GM12878 (cell line): Measurements from ENCODE around the gene DSEL. TPM values are rescaled to one million over a fixed set of nuclear protein-coding genes. Genes with fewer than 3 reads are reported as not detected.

Experiments used
- ATAC-seq: fragments of 200-7000 bp; cut with Tn5 transposase; 3 replicates; pipeline ENCODE4 v1.9.1; 2020; ENCODE audit warnings: mild to moderate bottlenecking, moderate library complexity
- Bru-seq: library from RNA; stranded (reverse); fragments of 400-500 nt; gene quantifications from one replicate; lab custom pipeline; 2021; lab: Mats Ljungman, UMichigan
- BruChase-seq, 2 experiments: library from RNA; stranded (reverse); fragments of 400-500 nt; gene quantifications; one replicate each; lab custom pipeline; 2021; lab: Mats Ljungman, UMichigan
- BruUV-seq: library from RNA; stranded (reverse); fragments of 400-500 nt; replicated peaks from 2 replicates; lab custom pipeline; 2021; lab: Mats Ljungman, UMichigan
- CTCF ChIA-PET: fragments of 300-600 bp; sonication (Branson Sonifier 250); formaldehyde crosslinking; extraction: SDS; loops from one replicate; lab custom pipeline; 2021; ENCODE audit warnings: inconsistent platforms; lab: Yijun Ruan, JAX
- POLR2A ChIA-PET: fragments of 350-600 bp; formaldehyde crosslinking; extraction: SDS; loops from one replicate; lab custom pipeline; 2021; ENCODE audit warnings: inconsistent platforms; lab: Charles Lee
- RAD21 ChIA-PET: fragments of 300-600 bp; sonication (Branson Sonifier 250); formaldehyde crosslinking; loops from one replicate; lab custom pipeline; 2023; ENCODE audit warnings: antibody characterized with exemption; ENCODE audit not compliant: unreplicated experiment; lab: Charles Lee
- SMC1A ChIA-PET: fragments of 300-600 bp; sonication (Branson Sonifier 250); formaldehyde crosslinking; loops from one replicate; lab custom pipeline; 2023; ENCODE audit not compliant: unreplicated experiment, uncharacterized antibody; lab: Charles Lee
- DNase-seq: peaks from one replicate; pipeline ENCODE4 v3.0.0-alpha.2; 2011; ENCODE audit warnings: low read depth, low spot score
- FAIRE-seq: peaks from 3 replicates; lab custom pipeline; 2011; peaks lifted over from hg19 to GRCh38; lab: Jason Lieb, UNC
- H2AFZ ChIP-seq: 2 replicates; pipeline ENCODE4 v1.6.0; 2011; ENCODE audit warnings: low read depth, low read length, control low read depth; ENCODE audit not compliant: control insufficient read depth
- H3K27ac ChIP-seq: 2 replicates; pipeline ENCODE4 v1.5.1; 2011; ENCODE audit warnings: control low read depth; ENCODE audit not compliant: control insufficient read depth, insufficient read depth
- H3K27me3 ChIP-seq, 2 experiments: replicated peaks in 1 of 2; 2 replicates each; pipeline versions ENCODE4 v1.6.0 to v1.6.1; 2011; ENCODE audit warnings: low read length in 1 of 2; ENCODE audit not compliant: control insufficient read depth in 2 of 2, insufficient read depth in 2 of 2
- H3K36me3 ChIP-seq, 2 experiments: 2 replicates each; pipeline ENCODE4 v1.5.1; 2011; ENCODE audit warnings: low read length in 1 of 2; ENCODE audit not compliant: control insufficient read depth in 2 of 2, insufficient read depth in 2 of 2
- H3K4me1 ChIP-seq: 2 replicates; pipeline ENCODE4 v1.6.1; 2011; ENCODE audit warnings: mild to moderate bottlenecking, low read length, moderate library complexity, mixed read lengths; ENCODE audit not compliant: control insufficient read depth, insufficient read depth
- H3K4me2 ChIP-seq: 2 replicates; pipeline ENCODE4 v1.6.0; 2011; ENCODE audit warnings: control low read depth; ENCODE audit not compliant: control insufficient read depth, insufficient read depth
- H3K4me3 ChIP-seq: fragments of 200-600 bp; sonication (generic); 2 replicates; pipeline ENCODE4 v1.5.1; 2016
- H3K79me2 ChIP-seq: 2 replicates; pipeline ENCODE4 v1.6.0; 2011; ENCODE audit warnings: low read length; ENCODE audit not compliant: control insufficient read depth, insufficient read depth
- H3K9ac ChIP-seq: 2 replicates; pipeline ENCODE4 v1.8.0; 2011; ENCODE audit warnings: low read length, control low read depth, mixed read lengths; ENCODE audit not compliant: control insufficient read depth, insufficient read depth
- H3K9me3 ChIP-seq: replicated peaks from 3 replicates; pipeline ENCODE4 v1.5.1; 2011; ENCODE audit warnings: mild to moderate bottlenecking, low read length; ENCODE audit not compliant: control insufficient read depth, insufficient read depth
- H4K20me1 ChIP-seq: 2 replicates; pipeline ENCODE4 v1.6.0; 2011; ENCODE audit not compliant: control insufficient read depth, insufficient read depth
- BACH1 ChIP-seq: fragments of 450-650 bp; IDR thresholded peaks from 2 replicates; pipeline ENCODE4 v1.6.1; 2017; ENCODE audit warnings: mild to moderate bottlenecking, borderline replicate concordance
- BCLAF1 ChIP-seq: fragments of 450-650 bp; IDR thresholded peaks from 2 replicates; pipeline ENCODE4 v1.6.1; 2017; ENCODE audit warnings: antibody characterized with exemption, mild to moderate bottlenecking, moderate library complexity
- E2F4 ChIP-seq: IDR thresholded peaks from 2 replicates; pipeline ENCODE4 v1.6.1; 2012; ENCODE audit warnings: low read depth, low read length, improper control_type of control experiment
- EGR1 ChIP-seq, 2 experiments: IDR thresholded peaks; 1 replicate in 1 of 2; 2 replicates in 1 of 2; pipeline ENCODE4 v1.6.1; 2011 to 2012; ENCODE audit warnings: low read depth in 2 of 2, low read length in 2 of 2, borderline replicate concordance in 1 of 2, mild to moderate bottlenecking in 1 of 2, moderate library complexity in 1 of 2
- ESRRA ChIP-seq: IDR thresholded peaks from 2 replicates; pipeline ENCODE4 v1.6.1; 2012; ENCODE audit warnings: mild to moderate bottlenecking, low read length, improper control_type of control experiment
- GATAD2B ChIP-seq: fragments of 450-650 bp; conservative IDR thresholded peaks from 2 replicates; pipeline ENCODE4 v1.6.1; 2017; ENCODE audit warnings: low read depth, mild to moderate bottlenecking, moderate library complexity
- MTA2 ChIP-seq: fragments of 450-650 bp; IDR thresholded peaks from 2 replicates; pipeline ENCODE4 v1.6.1; 2016; ENCODE audit warnings: low read depth, mild to moderate bottlenecking, moderate library complexity
- NBN ChIP-seq: fragments of 450-650 bp; IDR thresholded peaks from 2 replicates; pipeline ENCODE4 v1.6.1; 2016
- TCF12 ChIP-seq: IDR thresholded peaks from 2 replicates; pipeline ENCODE4 v1.6.1; 2011; ENCODE audit warnings: low read depth, mild to moderate bottlenecking, low read length
- WGBS: methylation state at CpG from one replicate; pipeline ENCODE4 v1.1.6; 2016; ENCODE audit warnings: low lambda C conversion rate; ENCODE audit not compliant: insufficient replicate concordance, insufficient coverage; ENCODE audit errors: missing lambda C conversion rate; 5-methylcytosine and 5-hydroxymethylcytosine counted together
- in situ Hi-C: fragments of 300-500 bp; cut with MboI; formaldehyde crosslinking; loops from 9 replicates; pipeline ENCODE4 v1.14.3; 2018; ENCODE audit warnings: mixed read lengths
- intact Hi-C: fragments of 100-400 bp; cut with micrococcal nuclease; formaldehyde crosslinking; loops from one replicate; pipeline ENCODE4 v1.14.2; 2022; ENCODE audit not compliant: unreplicated experiment
- long read RNA-seq, 2 experiments: library from polyadenylated mRNA; unstranded; transcript quantifications; one replicate each; pipeline ENCODE4 v2.0.0, GENCODE V29; 2019 to 2020
- polyA minus RNA-seq, 3 experiments: library from RNA; depleted of rRNA, polyadenylated mRNA; stranded (reverse); fragments of >200 nt; gene quantifications; 2 replicates each; pipeline ENCODE4 v1.2.3, GENCODE V29; 2011
- polyA plus RNA-seq, 11 experiments: library from polyadenylated mRNA; depleted of rRNA in 4 of 11; unstranded in 6 of 11; stranded (reverse) in 5 of 11; fragments of >200 nt; fragmentation: Nextera tagmentation in 4 of 11; fragmentation: Illumina TruSeq in 1 of 11; extraction: Ambion mirVana in 4 of 11; extraction: Trizol in 1 of 11; gene quantifications; 1 replicate in 1 of 11; 2 replicates in 10 of 11; pipeline versions ENCODE4 v1.2.1 to v1.2.3, GENCODE V29; 2011 to 2016; ENCODE audit warnings: inconsistent platforms in 2 of 11, missing spikeins in 2 of 11, low read depth in 1 of 11
- total RNA-seq, 4 experiments: library from RNA; depleted of rRNA in 3 of 4; stranded (reverse); fragments of >200 nt in 3 of 4; fragmentation: Illumina TruSeq in 1 of 4; extraction: Trizol in 1 of 4; gene quantifications; 2 replicates each; pipeline versions ENCODE4 v1.2.1 to v1.2.3, GENCODE V29; 2013 to 2021
- TF ChIP-seq, protein P1 (sequence below): IDR thresholded peaks from 2 replicates; pipeline ENCODE4 v1.6.1; 2012; ENCODE audit warnings: low read length, inconsistent platforms
- TF ChIP-seq, protein P2 (sequence below): fragments of 450-650 bp; IDR thresholded peaks from 2 replicates; pipeline ENCODE4 v1.6.1; 2016; ENCODE audit warnings: mild to moderate bottlenecking

The DSEL gene
- 0.06 TPM in 1 of 2 replicates, not detected in the other for total RNA-seq (2013; cell fraction: nucleolus; rRNA removed)
- not detected in 2 replicates for total RNA-seq (2014; rRNA removed)
- total RNA-seq (2014; rRNA removed; fragmentation: Illumina TruSeq; extraction: Trizol) = not detected in 2 replicates
- total RNA-seq (2021) = 0.03 TPM in 1 of 2 replicates, not detected in the other
- polyA plus RNA-seq (2011; ENCODE audit: low read depth) = not detected
- polyA plus RNA-seq (2011; rRNA removed) = not detected in 2 replicates
- polyA plus RNA-seq (2011; cell fraction: cytosol; rRNA removed) = not detected in 2 replicates
- not detected in 2 replicates for polyA plus RNA-seq (2011; cell fraction: nucleus; rRNA removed)
- not detected in 2 replicates for polyA plus RNA-seq (2012)
- polyA plus RNA-seq (2014; fragmentation: Illumina TruSeq; extraction: Trizol) = not detected in 2 replicates
- polyA plus RNA-seq (2014; fragmentation: Nextera tagmentation; extraction: Ambion mirVana) = not detected
- not detected in 2 replicates for polyA plus RNA-seq (2014; rRNA removed)
- polyA plus RNA-seq (2016; fragmentation: Nextera tagmentation; extraction: Ambion mirVana) = not detected
- polyA minus RNA-seq (2011; rRNA and poly(A)+ RNA removed) = under 0.01 TPM in 1 of 2 replicates, not detected in the other
- polyA minus RNA-seq (2011; cell fraction: cytosol; rRNA and poly(A)+ RNA removed) = 0.10 and 0.13 TPM in 2 replicates
- under 0.01 TPM in 1 of 2 replicates, not detected in the other for polyA minus RNA-seq (2011; cell fraction: nucleus; rRNA and poly(A)+ RNA removed)
- not detected for Bru-seq, nascent RNA
- BruChase-seq, experiment 1, labeled RNA remaining after a 6-hour chase = percentile 8 among the genes with signal in this experiment
- BruChase-seq, experiment 2, labeled RNA remaining after a 2-hour chase = percentile 17 among the genes with signal in this experiment
- long read RNA-seq, experiment 1 = 0 reads
- long read RNA-seq, experiment 2 = 0 reads

- H3K36me3 ChIP-seq = no peaks in the 10 kb centered on the region
- in situ Hi-C loops (no loop called here), intact Hi-C loops (no loop called here)
- FAIRE-seq (no peak), ATAC-seq (peak; percentile 99), DNase-seq (peak; percentile 20)
- whole genome bisulfite sequencing = 50% methylated on average over 21 of the region's 79 CpGs
- ChIA-PET SMC1A (interaction anchor here (0.6 to 1.0 kb wide), 3 partner anchors 13 to 1106 kb away, joined by 3 read pairs; no protein-coding TSS in a partner anchor), CTCF (interaction anchor here (0.9 to 1.3 kb wide), 3 partner anchors 328 to 1143 kb away, joined by 3 to 7 read pairs (median 3); no protein-coding TSS in a partner anchor), RAD21 (interaction anchor here (0.8 kb wide), 1 partner anchor 26 kb away, joined by 3 read pairs; no protein-coding TSS in a partner anchor), POLR2A (interaction anchor here (0.7 kb wide), 1 partner anchor 1921 kb away, joined by 4 read pairs; no protein-coding TSS in a partner anchor)
- no peaks in the 10 kb centered on the region for H3K4me1 ChIP-seq
- no peaks in the 10 kb centered on the region for H3K9me3 ChIP-seq
- no peaks in the 10 kb centered on the region for H4K20me1 ChIP-seq
- BruUV-seq = no TSS peak
- no peak within 1 kb of the TSS for H3K27ac ChIP-seq
- no peak within 1 kb of the TSS for H3K9ac ChIP-seq
- peak within 1 kb of the TSS; percentile 59; the same call in 1 of the 2 replicates for H3K4me3 ChIP-seq
- H3K4me2 ChIP-seq = peak within 1 kb of the TSS; percentile 79
- peak within 1 kb of the TSS; percentile 71 for H2AFZ ChIP-seq
- H3K79me2 ChIP-seq = no peaks in the 10 kb centered on the region
- peaks cover 0 to 1% of the 10 kb centered on the region in 2 experiments; a peak in 2 of 4 replicates for H3K27me3 ChIP-seq
- TF ChIP-seq ESRRA = no peak
- TF ChIP-seq MTA2 = no peak
- peak in 1 of 2 experiments; percentile 48; a peak in 1 of 3 replicates for TF ChIP-seq EGR1 (IDR thresholded peaks at IDR 0.05; ENCODE audit: borderline replicate concordance in 1 of 2, low read depth in 2 of 2, low read length in 2 of 2)
- no peak for TF ChIP-seq NBN
- TF ChIP-seq BACH1 = no peak
- peak; percentile 6; the same call in 1 of the 2 replicates for TF ChIP-seq TCF12
- no peak for TF ChIP-seq E2F4
- TF ChIP-seq BCLAF1 = no peak
- TF ChIP-seq, protein P1, sequence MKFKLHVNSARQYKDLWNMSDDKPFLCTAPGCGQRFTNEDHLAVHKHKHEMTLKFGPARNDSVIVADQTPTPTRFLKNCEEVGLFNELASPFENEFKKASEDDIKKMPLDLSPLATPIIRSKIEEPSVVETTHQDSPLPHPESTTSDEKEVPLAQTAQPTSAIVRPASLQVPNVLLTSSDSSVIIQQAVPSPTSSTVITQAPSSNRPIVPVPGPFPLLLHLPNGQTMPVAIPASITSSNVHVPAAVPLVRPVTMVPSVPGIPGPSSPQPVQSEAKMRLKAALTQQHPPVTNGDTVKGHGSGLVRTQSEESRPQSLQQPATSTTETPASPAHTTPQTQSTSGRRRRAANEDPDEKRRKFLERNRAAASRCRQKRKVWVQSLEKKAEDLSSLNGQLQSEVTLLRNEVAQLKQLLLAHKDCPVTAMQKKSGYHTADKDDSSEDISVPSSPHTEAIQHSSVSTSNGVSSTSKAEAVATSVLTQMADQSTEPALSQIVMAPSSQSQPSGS = no peak
- TF ChIP-seq GATAD2B = 0 out of 2 replicates have a peak, but pooled peaks have one; percentile 9
- TF ChIP-seq, protein P2, sequence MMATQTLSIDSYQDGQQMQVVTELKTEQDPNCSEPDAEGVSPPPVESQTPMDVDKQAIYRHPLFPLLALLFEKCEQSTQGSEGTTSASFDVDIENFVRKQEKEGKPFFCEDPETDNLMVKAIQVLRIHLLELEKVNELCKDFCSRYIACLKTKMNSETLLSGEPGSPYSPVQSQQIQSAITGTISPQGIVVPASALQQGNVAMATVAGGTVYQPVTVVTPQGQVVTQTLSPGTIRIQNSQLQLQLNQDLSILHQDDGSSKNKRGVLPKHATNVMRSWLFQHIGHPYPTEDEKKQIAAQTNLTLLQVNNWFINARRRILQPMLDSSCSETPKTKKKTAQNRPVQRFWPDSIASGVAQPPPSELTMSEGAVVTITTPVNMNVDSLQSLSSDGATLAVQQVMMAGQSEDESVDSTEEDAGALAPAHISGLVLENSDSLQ = no peak
Observed at GRCh38 chr18:67516539-67517443, at the start of gene DSEL. Gene DSEL (minus strand): TSS chr18:67516720. CDS start chr18:67514608, 2,112 bp downstream.
